ENCODE measurements around the gene CCDC74B. TPM values are rescaled to one million over a fixed set of nuclear protein-coding genes. Genes with fewer than 3 reads are reported as not detected.
"Not testable (repeated sequence)": the region's sequence is repeated elsewhere in the genome, so short reads cannot be mapped to it uniquely, and the experiment has no call there.

Gene CCDC74B
- 0.38 TPM for total RNA-seq
- long read RNA-seq, partial matches to known transcripts = 0 of 1 reads
- long read RNA-seq, other reads (novel, unspliced or antisense) = 1 of 1 reads

DNA sequence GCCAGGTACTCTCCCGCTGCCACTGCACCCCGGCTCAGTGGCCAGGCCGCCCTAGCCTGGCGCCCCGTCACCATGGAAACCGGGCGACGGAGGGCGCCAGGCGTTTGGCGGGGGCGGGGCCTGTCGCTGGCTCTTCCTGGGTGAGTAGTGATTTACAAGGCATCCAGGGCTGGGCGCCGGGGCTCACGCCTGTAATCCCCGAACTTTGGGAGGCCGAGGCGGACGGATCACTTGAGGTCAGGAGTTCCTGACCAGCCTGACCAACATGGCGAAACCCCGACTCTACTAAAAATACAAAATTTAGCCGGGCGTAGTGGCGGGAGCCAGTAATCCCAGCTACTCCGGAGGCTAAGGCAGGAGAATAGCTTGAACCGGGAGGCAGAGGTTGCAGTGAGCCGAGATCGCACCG, at the start of gene CCDC74B:
CCDC74B (minus strand) TSS at position 107 of the 409 bp plus-strand sequence. CDS start 116 bp downstream, outside the sequence.
- DNase-seq = peak; percentile 72
- intact Hi-C loops (cut with DNase I) = not testable (repeated sequence)
- ATAC-seq (ENCODE audit: poor library complexity) = peak; percentile 91

DNA sequence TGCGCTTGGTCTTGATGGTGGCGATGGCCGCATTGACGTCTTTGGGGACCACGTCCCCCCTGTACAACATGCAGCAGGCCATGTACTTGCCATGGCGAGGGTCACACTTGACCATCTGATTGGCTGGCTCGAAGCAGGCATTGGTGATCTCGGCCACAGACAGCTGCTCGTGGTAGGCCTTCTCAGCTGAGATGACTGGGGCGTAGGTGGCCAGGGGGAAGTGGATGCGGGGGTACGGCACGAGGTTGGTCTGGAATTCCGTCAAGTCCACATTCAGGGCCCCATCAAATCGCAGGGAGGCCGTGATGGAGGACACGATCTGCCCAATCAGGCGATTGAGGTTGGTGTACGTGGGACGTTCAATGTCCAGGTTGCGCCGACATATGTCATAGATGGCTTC, 48.9 kb upstream of the CCDC74B start:
- not testable (repeated sequence) for ATAC-seq (ENCODE audit: poor library complexity)

DNA sequence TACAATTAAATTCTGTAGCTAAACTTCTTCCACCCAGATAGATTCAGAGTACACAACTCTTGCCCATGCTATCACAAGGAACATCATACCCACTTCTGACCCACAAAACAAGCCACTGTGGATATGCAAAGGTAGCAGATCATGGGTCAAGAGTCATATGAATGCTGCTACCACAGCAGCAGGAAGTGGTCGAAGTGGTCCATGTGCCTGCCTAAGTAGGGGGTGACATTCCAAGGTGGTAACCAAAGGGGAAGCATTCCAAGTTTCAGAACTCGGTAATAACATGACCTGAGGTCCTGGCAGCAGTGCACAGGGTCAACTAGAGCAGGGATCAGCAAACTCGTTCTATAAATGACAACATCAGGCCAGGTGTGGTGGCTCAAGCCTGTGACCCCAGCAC, 47.5 kb upstream of the CCDC74B start:
- intact Hi-C loops (cut with DNase I); DNase-seq; ATAC-seq (ENCODE audit: poor library complexity): not testable (repeated sequence)

More for the DNA sequence above, 48.9 kb upstream of the CCDC74B start:
- intact Hi-C loops (cut with DNase I); DNase-seq: not testable (repeated sequence)

DNA sequence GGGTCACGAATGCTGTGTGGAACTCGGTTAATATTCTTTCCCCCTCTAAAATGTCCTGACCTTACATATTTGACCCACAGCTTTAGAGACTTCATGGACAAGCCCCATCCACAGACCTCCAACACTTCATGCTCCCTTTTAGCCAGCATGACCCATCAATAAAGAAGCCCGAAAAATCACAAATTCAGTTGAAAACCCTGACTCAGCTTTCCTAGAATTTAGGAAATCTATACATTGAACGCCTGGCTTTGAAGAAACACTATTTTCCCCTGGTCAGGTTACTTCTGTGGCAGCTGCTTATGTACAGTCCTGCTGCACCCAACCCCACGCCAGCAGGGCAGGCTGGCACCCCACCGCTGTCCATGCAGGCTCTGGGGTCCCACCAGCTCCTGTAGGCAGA, 46.4 kb upstream of the CCDC74B start:
- intact Hi-C loops (cut with DNase I); DNase-seq; ATAC-seq (ENCODE audit: poor library complexity): not testable (repeated sequence)

DNA sequence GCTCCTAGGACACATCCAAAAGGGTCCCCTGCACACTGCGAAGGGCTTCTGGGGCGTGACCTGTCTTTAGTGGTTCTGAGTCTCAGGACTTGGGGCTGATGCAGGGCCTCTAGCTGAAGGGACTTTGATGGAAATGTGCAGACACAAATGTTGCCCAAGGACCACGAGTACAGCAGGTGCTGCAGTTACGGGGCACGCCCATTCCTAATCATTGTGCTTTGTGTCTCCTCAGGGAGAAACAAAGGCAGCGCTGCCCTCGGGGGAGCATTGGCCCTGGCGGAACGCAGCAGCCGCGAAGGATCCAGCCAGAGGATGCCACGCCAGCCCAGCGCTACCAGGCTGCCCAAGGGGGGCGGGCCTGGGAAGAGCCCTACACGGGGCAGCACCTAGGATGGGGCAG, 45.3 kb upstream of the CCDC74B start:
- DNase-seq (no peak), ATAC-seq (ENCODE audit: poor library complexity) (no peak)
- intact Hi-C loops (cut with DNase I) = no loop called here

DNA sequence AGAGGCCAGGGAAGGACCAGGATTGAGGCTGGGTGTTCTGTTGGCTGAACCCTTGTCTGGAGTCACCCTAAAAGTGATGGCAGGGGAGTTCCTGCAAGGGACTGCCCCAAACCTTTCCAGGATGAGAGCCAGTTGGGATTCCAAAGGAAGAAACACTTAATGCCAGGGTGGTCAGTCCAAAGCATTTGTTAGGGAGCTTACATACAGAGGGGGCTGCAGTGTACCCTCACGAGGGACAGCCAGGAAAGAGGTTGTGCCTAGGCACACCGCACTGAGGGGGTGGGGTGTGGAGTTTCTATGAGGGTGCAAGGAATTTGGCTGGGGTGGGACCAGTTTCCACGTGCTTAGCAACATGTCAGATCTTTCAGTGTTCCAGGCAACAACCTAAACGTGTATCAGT, 44.0 kb upstream of the CCDC74B start:
- intact Hi-C loops (cut with DNase I) = loop anchor here (10.0 kb wide), 1 partner anchor 146 kb away; no protein-coding TSS in a partner anchor
- DNase-seq; ATAC-seq (ENCODE audit: poor library complexity): not testable (repeated sequence)

DNA sequence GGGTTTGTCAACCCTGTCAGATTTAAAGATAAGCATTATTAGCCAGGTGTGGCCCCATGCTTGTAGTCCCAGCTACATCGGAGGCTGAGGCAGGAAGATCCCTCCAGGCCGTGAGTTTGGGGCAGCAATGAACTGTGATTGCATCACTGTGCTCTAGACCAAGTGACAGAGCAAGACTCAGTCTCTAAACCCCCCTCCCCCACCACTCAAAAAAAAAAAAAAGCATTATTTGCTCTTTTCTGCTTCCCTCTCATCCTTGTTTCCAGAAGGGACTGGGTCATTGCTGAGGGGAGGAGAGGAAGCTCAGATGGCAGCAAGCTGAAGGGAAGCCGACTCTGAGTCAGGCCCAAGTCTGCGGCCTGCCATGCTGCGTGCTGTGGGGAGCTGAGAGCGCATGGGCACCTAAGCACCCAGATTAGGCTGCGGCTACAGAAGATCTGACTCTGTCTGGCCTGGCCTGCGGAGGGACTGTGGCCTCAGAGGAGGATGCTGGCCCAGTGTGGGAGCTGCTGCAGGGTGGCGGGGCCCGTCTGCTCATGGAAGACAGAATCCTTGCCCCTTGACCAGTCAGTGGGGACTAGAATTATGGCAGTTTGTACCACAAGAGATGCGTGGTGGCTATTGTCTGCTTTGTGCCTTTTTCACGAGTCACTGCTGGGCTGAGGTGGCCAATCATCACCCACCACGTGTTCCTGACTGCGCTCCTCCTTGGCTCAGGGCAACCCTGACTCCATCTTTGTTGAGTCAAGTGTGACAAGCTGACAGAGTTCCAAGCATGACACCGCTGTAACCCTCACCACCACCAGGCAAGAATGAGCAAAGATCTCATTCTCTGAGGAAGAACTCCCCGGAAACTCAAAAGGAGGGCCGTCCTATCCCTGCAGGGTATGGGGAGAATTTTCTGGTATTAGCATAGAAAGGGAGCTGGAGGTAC, 43.2 kb upstream of the CCDC74B start:
- not testable (repeated sequence) for ATAC-seq (ENCODE audit: poor library complexity); DNase-seq
- intact Hi-C loops (cut with DNase I) = loop anchor here (10.0 kb wide), 1 partner anchor 147 kb away; no protein-coding TSS in a partner anchor

DNA sequence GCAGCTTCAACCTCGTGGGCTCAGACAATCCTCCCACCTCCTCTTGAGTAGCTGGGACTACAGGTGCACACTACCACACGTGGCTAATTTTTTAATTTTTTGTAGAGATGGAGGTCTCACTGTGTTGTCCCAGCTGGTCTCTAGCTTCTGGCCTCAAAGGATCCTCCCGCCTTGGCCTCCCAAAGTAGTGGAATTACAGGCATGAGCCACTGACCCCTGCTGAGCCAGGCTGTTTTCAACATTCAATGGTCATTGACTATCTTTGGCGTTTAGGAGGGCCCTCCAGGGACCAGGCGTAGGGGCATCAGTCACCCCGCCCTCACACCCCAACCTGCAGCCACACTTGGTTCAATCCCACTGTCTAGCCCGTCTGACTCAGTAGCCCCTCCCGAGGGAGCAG, 42.4 kb upstream of the CCDC74B start:
- DNase-seq (no peak), ATAC-seq (ENCODE audit: poor library complexity) (no peak)
- intact Hi-C loops (cut with DNase I) = loop anchor here (10.0 kb wide), 1 partner anchor 148 kb away; no protein-coding TSS in a partner anchor

DNA sequence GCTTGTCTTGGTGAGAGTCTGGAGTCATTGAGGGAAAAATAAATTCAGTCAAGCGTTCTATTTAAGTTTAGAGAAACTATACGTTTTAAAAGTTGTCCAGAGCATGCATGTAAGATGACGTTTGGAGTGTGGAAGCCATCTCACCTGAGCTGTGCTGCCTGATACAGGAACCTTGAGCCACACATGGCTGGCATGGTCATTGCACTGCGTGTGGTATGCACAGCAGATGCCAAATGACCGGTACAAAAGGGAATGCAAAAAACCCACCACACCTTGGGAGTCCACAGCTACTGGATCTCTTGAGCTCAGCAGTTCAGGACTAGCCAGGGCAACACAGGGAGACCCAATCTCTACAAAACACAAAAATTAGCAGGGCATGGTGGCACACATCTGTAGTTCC, 41.5 kb upstream of the CCDC74B start:
- DNase-seq (no peak), ATAC-seq (ENCODE audit: poor library complexity) (no peak)
- intact Hi-C loops (cut with DNase I) = loop anchor here (10.0 kb wide), 1 partner anchor 148 kb away; no protein-coding TSS in a partner anchor

DNA sequence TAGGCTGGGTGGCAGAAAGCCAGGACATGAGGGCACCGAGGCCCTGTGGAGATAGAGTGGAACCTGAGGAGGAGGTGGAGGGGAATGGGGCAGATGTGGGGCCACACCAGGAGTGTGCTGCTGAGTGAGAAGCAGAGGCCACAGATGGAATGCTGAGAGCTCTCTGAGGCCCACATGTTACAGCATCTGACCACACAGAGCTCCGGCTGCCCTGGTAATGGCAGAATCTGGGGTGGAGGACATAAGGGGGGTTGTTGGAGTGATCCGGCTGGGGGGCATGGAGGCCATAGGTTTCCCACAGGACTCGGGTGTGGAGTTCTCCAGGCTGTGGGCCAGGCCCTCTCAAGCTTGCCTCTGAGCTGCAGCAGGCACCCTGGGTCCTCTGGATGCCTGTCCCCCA, 41.0 kb upstream of the CCDC74B start:
- DNase-seq = no peak
- no peak for ATAC-seq (ENCODE audit: poor library complexity)
- intact Hi-C loops (cut with DNase I) = loop anchor here (10.0 kb wide), 1 partner anchor 149 kb away; no protein-coding TSS in a partner anchor

DNA sequence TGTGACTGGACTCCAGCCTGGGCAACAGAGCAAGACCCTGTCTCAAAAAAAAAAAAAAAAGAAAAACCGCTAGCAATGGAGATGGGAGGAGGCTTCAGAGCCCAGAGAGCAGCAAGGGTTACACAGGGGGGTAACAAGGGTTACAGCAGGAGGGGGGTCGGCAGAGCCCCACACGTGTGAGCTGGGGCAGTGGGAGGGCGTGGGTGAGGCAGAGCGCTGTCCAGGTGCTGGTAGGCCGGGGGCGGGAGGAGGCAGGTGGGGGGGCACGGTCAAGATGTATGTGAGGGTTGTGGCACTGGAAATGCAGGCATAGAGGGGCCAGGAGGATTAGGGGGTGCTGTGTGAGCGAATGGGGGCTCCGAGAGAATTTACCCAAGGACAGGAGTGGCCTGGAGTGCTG, 40.5 kb upstream of the CCDC74B start:
- intact Hi-C loops (cut with DNase I) = loop anchor here (10.0 kb wide), 1 partner anchor 149 kb away; no protein-coding TSS in a partner anchor
- ATAC-seq (ENCODE audit: poor library complexity) (no peak), DNase-seq (no peak)

DNA sequence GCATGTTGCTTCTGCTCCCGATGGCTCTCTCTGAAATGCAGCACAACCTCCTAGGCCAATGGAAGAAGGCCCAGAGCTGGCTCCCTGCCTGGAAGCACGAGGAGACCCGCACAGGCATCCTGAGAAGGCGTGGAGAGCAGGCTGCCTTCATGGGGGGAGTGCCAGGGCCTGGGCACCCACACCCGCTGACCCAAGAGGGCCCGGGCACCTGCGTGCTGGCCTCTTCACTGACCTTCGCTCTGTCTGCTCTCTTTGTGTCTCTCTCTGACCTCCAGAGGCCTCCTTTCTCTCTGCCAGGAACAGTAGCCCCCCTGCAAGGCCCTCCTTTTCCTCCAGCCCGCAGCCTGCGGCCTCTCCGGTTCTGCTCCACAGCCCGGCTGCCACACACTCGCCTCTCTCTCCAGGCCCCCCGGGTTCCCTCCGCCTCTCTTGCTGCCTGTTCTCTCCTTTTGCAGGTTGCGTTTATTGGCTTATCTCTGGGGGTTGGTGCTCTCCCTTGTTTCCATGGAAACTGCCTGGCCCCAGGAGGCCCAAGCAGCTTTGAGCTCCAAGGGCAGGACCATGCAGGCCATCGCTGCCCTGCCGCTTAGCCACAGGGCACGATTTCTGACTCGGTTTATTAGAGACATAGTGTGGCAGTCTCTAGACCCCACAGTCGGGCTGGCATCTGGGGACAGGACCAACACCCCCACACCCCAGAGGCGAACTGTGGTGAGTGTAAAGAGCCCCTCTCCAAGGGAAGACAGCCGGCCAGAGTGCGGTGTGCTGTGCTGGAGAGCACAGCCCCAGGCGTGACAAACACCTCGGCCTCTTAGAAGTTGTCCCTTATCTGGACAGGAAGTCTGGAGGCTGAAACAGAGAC, 38.8 kb upstream of the CCDC74B start:
- ATAC-seq (ENCODE audit: poor library complexity) (no peak), DNase-seq (peak; percentile 73)
- intact Hi-C loops (cut with DNase I) = loop anchor here (10.0 kb wide), 1 partner anchor 151 kb away; no protein-coding TSS in a partner anchor

DNA sequence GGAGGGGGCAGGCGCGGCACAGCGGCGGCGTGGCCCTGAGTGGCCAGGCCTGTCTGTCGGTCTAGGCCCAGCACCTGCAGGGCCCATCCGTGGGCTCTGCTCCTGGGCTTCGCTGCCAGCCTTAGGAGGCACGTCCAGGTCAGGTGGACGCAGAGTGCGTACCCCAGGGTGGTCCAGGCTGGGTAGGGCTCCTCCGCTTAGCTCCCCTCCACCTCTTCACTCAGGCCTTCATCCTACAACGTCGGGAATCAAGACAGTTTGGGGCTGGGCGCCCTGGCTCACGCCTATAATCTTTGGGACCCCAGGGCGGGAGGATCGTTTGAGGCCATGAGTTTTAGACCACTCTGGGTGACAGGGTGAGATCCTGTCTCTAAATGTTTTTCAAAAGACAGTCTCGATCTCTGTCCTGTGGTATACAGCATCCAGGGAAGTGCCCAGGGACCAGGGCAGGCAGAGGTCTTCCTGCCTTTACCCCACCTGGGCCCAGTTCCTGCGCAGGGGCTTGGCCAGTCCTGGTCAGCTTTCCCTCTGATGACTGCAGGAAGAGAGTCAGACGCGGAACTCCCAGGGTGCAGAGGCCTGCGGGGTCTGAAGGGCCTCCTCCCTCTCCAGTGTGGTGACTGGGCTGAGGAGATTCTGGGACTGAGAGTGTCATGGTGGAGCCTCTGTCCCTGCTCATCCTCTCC, 38.1 kb upstream of the CCDC74B start:
- DNase-seq; ATAC-seq (ENCODE audit: poor library complexity): not testable (repeated sequence)
- intact Hi-C loops (cut with DNase I) = loop anchor here (10.0 kb wide), 1 partner anchor 152 kb away; no protein-coding TSS in a partner anchor

DNA sequence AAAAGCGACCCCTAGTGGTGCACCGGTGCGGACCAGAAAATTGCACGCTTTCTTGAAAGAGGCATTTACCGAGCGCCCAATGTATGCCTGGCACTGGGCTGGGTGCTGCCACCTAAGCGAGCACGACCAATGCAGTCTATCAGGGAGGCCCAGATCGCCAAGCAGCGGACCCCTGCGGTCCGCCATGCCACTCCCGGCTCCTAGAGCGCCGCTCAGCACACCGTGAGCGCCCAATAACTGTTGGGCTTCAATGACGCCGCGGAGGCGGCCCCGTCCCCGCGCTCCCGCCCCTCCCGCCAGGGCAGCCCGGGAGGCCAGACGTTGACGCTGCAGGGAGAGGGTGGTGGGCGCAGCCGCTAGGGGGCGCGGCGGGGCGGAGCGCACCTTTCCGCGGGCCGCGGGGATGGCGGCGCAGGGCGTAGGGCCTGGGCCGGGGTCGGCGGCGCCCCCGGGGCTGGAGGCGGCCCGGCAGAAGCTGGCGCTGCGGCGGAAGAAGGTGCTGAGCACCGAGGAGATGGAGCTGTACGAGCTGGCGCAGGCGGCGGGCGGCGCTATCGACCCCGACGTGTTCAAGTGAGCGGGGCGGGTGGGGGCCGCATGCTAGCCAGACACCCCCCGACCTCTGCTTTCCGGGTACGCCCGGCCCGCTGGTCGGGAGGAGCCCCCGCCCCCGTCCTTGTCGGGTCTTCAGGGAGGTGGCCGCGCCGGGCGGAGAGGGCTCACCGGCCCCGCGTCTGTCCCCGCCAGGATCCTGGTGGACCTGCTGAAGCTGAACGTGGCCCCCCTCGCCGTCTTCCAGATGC, 37.2 kb upstream of the CCDC74B start, which contains the start of gene MZT2B:
MZT2B (plus strand) TSS at position 383 of the 803 bp plus-strand sequence; CDS start at position 404, 21 bp downstream.
- intact Hi-C loops (cut with DNase I) = loop anchor here (10.0 kb wide), 1 partner anchor 153 kb away; no protein-coding TSS in a partner anchor
- ATAC-seq (ENCODE audit: poor library complexity) (peak; percentile 91), DNase-seq (peak; percentile 93)

DNA sequence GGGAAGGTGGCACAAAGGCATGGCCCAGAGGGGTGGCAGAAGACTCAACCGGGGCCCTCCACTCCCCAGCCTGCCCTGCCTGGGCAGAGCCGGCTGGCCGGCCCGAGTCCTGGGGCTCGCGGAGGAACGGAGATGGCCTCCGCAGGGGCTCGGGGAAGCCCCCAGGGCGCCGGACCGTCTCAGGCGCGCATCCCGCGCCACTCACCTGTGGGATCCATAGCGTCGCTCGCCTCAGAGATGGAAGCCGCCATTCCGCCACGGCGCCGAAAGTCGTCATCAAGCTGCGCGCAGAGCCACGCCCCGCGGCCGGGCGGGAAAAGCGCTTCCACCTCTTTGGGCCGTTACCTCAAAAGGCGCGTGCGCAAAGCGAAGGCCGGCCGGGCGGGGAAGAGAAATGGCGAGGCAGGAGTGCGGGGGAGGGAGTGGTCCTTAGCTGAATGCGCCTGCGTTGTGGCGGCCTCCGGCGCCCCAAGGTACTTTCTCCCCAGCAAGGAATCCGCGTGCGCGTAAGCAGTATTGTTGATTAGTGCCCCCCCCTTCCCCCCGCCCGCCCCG, 36.5 kb upstream of the CCDC74B start, which contains the start of gene SMPD4:
SMPD4 (minus strand) TSS at position 278 of the 555 bp plus-strand sequence. CDS start 5,010 bp downstream, outside the sequence.
- peak; percentile 95 for ATAC-seq (ENCODE audit: poor library complexity)
- peak; percentile 99 for DNase-seq
- intact Hi-C loops (cut with DNase I) = loop anchor here (10.0 kb wide), 1 partner anchor 153 kb away; no protein-coding TSS in a partner anchor

Data from Right ventricle myocardium superior (tissue), 1 donor.